ENCODE data around the gene MEF2A. TPM values are rescaled to one million over a fixed set of nuclear protein-coding genes. Genes with fewer than 3 reads are reported as not detected.

MEF2A gene
- total and polyA plus RNA-seq, 9 donors, result 25.5 to 82.7 (median 59.9) TPM

DNA sequence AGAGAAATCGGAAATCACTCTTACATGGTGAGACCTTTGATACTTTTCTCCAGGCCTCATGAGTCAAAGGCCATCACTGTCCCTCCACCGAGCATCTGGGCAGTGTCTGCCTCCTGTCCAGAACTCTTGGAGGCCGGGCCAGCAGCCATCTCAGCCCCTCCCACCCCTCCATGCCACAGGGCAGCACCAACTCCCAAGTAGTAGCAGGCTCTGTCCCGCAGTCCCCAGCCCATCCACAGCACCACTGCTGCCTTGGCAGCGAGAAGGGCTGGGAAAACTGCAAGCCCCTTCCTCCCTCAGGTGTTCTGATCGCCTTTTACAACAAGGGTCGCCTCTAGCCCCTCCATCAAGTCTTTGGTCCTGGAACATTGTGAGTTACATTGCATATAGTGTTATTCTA, 161.9 kb downstream of the MEF2A start:
- TF ChIP-seq, protein P1, sequence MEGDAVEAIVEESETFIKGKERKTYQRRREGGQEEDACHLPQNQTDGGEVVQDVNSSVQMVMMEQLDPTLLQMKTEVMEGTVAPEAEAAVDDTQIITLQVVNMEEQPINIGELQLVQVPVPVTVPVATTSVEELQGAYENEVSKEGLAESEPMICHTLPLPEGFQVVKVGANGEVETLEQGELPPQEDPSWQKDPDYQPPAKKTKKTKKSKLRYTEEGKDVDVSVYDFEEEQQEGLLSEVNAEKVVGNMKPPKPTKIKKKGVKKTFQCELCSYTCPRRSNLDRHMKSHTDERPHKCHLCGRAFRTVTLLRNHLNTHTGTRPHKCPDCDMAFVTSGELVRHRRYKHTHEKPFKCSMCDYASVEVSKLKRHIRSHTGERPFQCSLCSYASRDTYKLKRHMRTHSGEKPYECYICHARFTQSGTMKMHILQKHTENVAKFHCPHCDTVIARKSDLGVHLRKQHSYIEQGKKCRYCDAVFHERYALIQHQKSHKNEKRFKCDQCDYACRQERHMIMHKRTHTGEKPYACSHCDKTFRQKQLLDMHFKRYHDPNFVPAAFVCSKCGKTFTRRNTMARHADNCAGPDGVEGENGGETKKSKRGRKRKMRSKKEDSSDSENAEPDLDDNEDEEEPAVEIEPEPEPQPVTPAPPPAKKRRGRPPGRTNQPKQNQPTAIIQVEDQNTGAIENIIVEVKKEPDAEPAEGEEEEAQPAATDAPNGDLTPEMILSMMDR (IDR thresholded peaks at IDR 0.05), result no peak
- TF ChIP-seq POLR2A (IDR thresholded peaks at IDR 0.05) (no peak), EP300 (IDR thresholded peaks at IDR 0.05) (no peak)
- Histone ChIP-seq H3K4me3 (no peak overlapping the region), H3K27ac (no peak overlapping the region), H3K9me3 (no peaks in the 10 kb centered on the region), H3K36me3 (no peaks in the 10 kb centered on the region), H3K27me3 (no peaks in the 10 kb centered on the region), H3K4me1 (ENCODE audit: insufficient read depth) (peaks cover 4% of the 10 kb centered on the region)
- 78 to 84% (median 82%) methylated on average over 7 of the region's 7 CpGs for WGBS, 3 donors
- intact Hi-C loops (cut with DNase I), result loop anchor here in 2 of 4 donors (10.0 kb wide), 2 partner anchors 433 to 453 kb away; no protein-coding TSS in a partner anchor
- DNase-seq, result no peak

- Histone ChIP-seq H3K4me3 (no peak overlapping the region), H3K9me3 (no peaks in the 10 kb centered on the region), H3K27ac (no peak overlapping the region), H3K36me3 (no peaks in the 10 kb centered on the region), H3K27me3 (no peaks in the 10 kb centered on the region), H3K4me1 (ENCODE audit: insufficient read depth) (peaks cover 4% of the 10 kb centered on the region)
- 80 to 85% (median 83%) methylated on average over 6 of the region's 6 CpGs for WGBS, 3 donors
- TF ChIP-seq, protein P1 (IDR thresholded peaks at IDR 0.05), result no peak
- no peak for TF ChIP-seq POLR2A (IDR thresholded peaks at IDR 0.05)
- TF ChIP-seq EP300 (IDR thresholded peaks at IDR 0.05), result no peak
- no peak for DNase-seq
- intact Hi-C loops (cut with DNase I), result loop anchor here in 2 of 4 donors (10.0 kb wide), 2 partner anchors 434 to 454 kb away; no protein-coding TSS in a partner anchor
Measured at GRCh38 chr15:99728916-99729315, 163.1 kb downstream of the MEF2A start.

DNA sequence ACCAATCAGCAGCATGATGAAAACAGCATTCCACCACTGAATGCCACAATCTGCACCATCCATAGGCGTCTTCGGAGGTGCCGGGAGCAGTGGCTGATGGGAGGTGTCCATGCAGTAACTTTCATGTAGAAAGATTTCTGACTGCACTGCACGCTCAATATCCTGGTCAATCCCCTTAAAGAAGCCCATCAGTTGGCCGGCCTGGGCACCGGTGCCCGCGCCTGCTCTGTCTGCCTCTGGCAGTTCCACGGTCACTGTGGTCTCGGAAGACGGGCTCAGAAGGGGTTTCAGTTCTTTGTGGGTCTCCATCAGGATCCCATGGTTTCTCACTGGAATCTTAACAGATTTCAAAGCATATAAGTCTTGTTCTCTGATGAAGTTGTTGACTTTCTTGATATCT, 163.5 kb downstream of the MEF2A start:
- no peak for DNase-seq
- WGBS, 3 donors, result 90 to 94% (median 92%) methylated on average over 11 of the region's 11 CpGs
- H3K36me3 ChIP-seq, result no peaks in the 10 kb centered on the region
- H3K4me1 ChIP-seq (ENCODE audit: insufficient read depth), result peaks cover 4% of the 10 kb centered on the region
- no peaks in the 10 kb centered on the region for H3K27me3 ChIP-seq
- TF ChIP-seq, protein P1 (IDR thresholded peaks at IDR 0.05), result no peak
- no peak for TF ChIP-seq POLR2A (IDR thresholded peaks at IDR 0.05)
- TF ChIP-seq EP300 (IDR thresholded peaks at IDR 0.05), result no peak
- no peak overlapping the region for H3K4me3 ChIP-seq
- intact Hi-C loops (cut with DNase I), result loop anchor here in 2 of 4 donors (10.0 kb wide), 2 partner anchors 435 to 455 kb away; no protein-coding TSS in a partner anchor
- H3K9me3 ChIP-seq, result no peaks in the 10 kb centered on the region
- no peak overlapping the region for H3K27ac ChIP-seq

DNA sequence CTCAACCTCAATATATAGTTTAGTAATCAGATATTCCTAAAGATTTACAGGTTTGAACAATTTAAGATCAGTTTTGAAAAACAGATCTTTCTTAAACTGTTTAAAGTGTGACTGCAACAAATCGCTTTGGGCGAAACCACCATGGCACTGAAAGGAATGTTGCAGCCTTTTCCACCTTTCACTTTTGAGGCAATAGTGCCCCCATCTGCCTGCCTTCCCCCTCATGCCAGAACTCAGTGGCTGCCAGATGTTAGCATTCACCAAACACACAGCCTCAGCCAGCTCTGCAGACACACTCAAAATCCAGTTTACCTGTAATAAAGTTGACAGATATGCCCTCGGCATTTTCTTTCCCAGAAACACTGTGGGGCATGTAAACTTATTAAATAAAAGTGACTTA, 164.1 kb downstream of the MEF2A start:
- no peaks in the 10 kb centered on the region for H3K9me3 ChIP-seq
- intact Hi-C loops (cut with DNase I), result loop anchor here in 2 of 4 donors (10.0 kb wide), 2 partner anchors 435 to 455 kb away; no protein-coding TSS in a partner anchor
- no peaks in the 10 kb centered on the region for H3K36me3 ChIP-seq
- WGBS, 3 donors, result 46 to 57% (median 53%) methylated on average over 3 of the region's 3 CpGs
- H3K27ac ChIP-seq, result no peak overlapping the region
- peaks cover 4% of the 10 kb centered on the region for H3K4me1 ChIP-seq (ENCODE audit: insufficient read depth)
- H3K4me3 ChIP-seq, result no peak overlapping the region
- peak in 4 of 5 donors; percentile 43 to 50 (median 48) for DNase-seq
- TF ChIP-seq, protein P1 (IDR thresholded peaks at IDR 0.05), result peak in 1 of 3 donors; percentile 9
- TF ChIP-seq EP300 (IDR thresholded peaks at IDR 0.05), result no peak
- TF ChIP-seq POLR2A (IDR thresholded peaks at IDR 0.05), result no peak
- no peaks in the 10 kb centered on the region for H3K27me3 ChIP-seq
